Posterior cingulate gyrus (tissue), 11 donors: ENCODE results near the gene ING4.
A peak's percentile ranks its signal among the peaks of the same experiment; 100 is the strongest.

ENCODE experiments used
- DNase-seq, 10 donors: peaks; one replicate each; pipeline versions ENCODE4 v3.0.0 to v3.0.0-alpha.2; 2020 to 2021; ENCODE audit warnings: mixed read lengths in 3 of 10
- intact Hi-C: fragments of 100-400 bp; cut with DNase I; formaldehyde crosslinking; loops from one replicate; pipeline ENCODE4 v1.15.1; 2023

The ING4 gene

DNA sequence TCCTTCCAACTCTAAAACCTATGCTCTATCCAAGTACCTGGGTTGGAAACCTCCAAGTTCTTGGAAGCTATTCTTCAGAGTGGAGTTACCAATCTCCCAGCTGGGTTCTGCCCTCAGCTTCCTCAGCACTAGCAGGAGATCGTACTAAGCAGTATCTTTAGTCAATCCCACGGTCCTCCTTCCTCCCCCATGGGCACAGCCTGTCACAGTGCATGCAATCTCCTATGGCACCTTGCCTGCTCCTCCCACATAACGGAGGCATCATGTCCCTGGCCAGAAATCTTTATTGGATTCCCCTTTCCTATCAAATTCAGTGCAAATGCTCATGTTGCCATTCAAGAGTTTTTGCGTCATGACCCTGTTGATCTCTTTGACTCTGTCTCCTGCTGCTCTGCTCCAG lies 21.8 kb downstream of the ING4 start:
- intact Hi-C loops = no loop called here

DNA sequence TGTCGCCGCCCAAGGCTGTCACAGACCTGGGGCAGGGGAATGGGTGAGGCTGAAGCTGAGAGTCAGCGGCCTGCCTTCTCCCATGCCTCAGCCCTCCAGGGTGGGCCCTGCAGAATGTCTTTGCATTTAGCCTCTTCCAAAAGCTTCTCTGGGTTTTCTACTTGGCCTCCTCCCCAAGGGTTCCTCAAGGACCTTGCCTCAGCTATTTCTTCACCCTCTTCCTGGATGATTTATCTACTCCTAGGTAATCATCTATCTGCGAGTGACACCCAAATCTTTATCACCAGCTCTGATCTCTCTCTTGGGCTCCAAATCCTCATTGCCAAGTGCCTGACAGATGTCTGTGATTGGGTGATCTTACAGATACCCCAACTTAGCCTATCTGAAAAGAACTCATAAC lies 22.4 kb downstream of the ING4 start:
- no peak for DNase-seq
- intact Hi-C loops = no loop called here

More for the DNA sequence above, 21.8 kb downstream of the ING4 start:
- peak in 6 of 10 donors; percentile 23 to 87 (median 72) for DNase-seq

DNA sequence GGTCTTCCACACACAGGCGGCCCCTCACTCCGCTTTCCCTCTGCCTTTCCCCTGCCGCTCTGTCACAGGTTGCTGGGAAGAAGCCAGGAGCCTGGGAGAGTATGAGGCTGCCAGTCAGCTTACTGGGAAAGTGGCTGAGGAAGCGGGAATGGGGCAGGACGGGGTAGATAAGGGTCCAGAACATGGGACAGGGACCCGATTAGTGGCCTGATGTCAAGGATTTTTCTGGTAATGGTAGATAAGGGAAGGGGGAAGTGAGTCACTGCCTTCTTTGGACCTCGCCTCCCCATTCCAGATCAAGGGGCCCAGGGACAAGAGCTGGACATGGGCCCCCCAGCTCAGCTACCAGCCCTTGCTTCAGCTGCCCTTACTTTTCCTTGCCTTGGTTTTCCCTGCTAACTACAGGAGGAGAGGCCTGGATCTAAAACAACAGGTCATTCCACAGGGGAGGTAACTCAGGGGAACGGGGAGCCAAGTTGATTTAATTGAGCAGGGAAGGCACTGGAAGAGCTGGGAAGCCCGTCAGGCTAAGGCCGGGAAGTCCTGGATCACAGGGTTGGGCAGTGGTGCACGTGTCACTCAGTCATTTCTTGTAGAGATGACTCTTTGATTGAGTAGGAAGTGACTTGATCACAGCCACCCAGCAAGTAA lies 23.6 kb downstream of the ING4 start:
- peak in 3 of 10 donors; percentile 19 to 31 (median 26) for DNase-seq
- intact Hi-C loops = no loop called here

DNA sequence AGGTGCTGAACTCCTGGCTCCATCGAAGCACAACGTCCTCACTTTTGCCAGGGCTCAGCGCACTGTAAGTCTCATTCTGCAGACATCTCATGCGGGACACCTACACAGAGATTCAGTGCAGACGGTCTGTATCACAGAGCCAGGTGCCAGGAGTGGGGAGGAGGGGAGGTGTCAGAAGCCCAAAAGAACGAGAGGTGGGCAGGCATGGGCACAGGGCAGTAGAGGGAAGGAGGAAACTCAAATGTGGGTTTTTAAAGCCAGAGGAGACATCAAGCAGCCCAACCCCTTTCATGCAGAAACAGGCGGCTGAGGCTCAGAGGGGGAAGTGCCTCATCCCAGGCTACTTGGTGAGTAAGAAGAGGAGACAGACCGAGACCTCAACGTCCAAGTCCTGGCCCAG lies 24.6 kb downstream of the ING4 start:
- DNase-seq = peak in 3 of 10 donors; percentile 28 to 84 (median 77)
- intact Hi-C loops = no loop called here

DNA sequence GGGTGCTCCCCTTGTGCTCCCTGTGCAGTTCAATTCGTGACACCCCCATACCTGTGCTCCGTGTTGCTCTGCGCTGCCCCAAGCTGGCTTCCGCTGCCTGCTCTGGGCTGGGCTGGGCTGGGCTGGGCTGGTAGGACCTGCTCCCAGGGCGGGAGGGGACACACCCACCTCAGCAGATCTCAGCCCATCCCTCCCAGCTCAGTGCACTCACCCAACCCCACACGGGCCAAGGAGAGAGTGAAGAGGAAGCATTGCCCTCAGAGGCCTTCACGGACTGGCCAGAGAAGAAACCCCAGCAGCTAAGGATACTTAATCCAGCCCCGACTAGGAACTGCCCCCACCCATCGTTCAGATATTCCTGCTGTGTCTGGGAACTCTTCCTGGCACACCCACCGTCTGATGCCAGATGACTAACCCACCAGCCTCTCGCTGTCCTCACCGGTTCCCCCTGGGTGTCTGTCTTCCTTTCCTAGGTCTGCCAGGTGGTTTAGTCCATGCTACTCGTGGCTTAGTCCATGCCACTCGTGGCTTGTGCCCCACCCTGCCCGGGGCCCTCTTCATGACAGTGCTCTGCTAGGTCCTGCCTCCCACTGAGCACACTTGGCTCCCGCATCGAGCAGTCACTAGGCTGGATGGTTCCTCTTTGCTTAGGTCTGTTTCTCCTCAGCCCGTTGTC lies 26.9 kb downstream of the ING4 start, which contains the start of gene LPAR5:
Gene LPAR5 (minus strand): TSS at position 104 of the 676 bp plus-strand sequence. CDS start 14,711 bp downstream, outside the sequence.
- intact Hi-C loops = no loop called here
- DNase-seq = peak in 2 of 10 donors; percentile 18 to 46

DNA sequence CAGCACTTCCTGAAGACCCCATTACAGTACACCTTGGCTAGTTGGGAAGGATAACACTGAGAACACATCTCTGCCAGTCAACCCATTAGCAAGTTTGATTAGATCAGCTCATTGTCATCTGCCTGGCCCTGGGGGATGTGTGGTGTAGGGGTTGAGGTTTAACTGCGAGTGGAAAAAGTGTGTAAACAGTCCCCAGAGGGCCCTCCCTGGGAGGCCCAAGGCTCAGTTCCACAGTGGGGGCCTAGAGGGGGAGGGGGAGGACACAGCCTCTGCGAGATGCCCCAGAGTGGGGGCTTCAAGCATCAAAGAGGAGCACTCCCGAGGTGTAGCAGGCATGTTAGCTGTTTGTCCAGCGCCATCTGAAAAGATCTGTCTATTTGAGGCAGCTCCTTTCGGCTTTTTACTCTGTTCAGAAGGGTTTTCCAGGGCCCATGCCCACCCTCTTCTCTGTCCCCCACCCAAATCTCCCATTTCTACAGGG lies 27.5 kb downstream of the ING4 start:
- intact Hi-C loops = no loop called here

DNA sequence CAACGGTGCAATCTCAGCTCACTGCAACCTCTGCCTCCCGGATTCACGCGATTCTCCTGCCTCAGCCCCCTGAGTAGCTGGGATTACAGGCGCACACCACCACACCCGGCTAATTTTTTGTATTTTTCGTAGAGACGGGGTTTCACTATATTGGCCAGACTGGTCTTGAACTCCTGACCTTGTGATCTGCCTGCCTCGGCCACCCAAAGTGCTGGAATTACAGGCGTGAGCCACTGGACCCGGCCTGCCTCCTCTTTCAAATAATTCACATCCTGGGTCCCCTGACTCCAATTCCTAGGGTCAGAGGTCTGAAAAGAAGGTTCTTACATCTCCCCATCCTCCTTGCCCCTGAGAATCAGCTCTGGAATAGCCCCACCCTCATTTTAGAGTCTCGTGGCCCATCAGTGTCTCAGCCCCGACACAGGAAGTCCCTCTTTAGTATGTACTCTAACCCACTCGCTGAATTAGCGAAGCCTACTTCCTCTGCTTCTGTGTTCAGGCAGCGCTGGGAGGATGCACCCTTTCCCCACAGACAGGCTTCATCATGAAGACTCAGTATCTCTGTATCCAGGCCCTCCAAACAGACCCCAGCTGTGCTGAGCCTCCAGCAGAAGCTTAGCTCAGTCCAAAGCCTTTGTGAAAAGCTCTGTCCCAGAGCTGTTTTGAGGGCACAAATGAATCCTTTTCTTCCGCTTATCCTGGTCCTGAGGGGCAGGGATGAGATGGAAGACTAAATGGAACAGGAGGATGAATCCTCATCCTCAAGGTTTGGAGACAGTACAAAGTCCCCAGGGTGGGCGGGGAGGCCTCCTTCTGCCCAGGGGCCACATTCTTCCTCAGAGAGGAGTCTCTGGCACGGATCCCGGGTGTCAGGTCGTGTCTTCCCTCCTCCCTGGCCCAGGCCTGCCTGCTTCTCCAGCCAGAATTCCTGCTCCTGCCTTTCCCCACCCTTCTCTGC lies 30.6 kb downstream of the ING4 start:
- intact Hi-C loops = no loop called here
- peak in 3 of 10 donors; percentile 54 to 71 (median 67) for DNase-seq

More for the DNA sequence above, 27.5 kb downstream of the ING4 start:
- peak in 1 of 10 donors; percentile 11 for DNase-seq

DNA sequence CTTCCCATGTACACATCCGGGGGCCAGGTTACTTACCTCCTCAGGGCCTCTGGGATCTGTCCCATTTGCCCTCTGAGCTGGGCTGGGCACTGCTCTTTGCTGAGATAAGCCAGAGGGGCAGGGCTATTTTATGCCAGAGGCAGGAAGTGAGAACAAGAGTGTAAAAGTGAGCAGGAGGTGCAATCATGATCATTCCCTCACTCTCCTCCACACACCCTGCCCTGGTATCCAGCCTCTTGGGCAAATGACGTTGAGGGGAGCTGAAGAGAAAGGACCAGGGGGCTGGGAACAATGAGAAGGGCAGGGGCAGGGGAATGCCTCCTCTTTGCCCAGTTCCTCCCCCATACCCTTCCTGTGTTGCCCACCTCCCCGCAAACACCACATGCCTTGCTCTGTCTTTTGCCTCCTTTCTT lies 31.4 kb downstream of the ING4 start:
- intact Hi-C loops = no loop called here
- DNase-seq = peak in 3 of 10 donors; percentile 8 to 32 (median 14)

DNA sequence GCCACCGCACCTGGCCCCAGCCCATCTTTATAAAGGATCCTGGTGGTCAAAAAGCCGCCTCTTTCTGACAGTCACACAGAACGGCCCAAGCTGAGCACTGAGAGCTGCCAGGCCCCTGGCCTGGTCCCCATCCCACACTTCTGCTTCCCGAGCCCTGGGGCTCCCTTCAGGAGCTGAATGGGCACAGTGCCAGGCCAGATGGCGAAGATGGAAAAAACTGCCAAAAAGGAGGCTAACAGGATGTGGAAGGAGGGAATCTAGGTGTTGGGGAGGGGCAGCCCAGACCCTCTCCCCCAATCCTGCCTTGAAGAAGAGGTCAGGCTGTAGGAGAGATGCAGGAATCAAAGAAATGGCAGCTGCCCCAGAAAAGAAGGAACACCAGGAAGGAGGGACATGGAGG lies 32.2 kb downstream of the ING4 start:
- intact Hi-C loops = no loop called here
- peak in 3 of 10 donors; percentile 44 to 65 (median 53) for DNase-seq

DNA sequence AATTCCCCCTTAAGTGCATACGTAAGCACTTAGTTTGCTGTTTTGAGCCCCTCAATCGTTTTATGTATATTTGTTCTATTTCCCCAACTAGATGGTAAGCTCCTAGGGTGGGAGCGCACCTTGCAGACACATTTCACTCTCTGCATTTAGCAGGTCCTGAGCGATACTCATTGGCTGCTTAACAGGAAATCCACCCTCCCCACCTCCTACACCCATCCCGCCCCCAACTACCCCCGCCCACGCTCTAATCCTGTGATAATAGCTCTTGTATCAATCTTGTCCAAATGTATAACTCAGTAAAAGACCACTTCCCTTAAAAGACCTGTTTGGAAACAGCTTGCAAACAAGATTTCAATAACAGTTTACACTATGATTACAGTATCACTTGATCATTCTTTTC lies 35.3 kb downstream of the ING4 start:
- intact Hi-C loops = no loop called here

DNA sequence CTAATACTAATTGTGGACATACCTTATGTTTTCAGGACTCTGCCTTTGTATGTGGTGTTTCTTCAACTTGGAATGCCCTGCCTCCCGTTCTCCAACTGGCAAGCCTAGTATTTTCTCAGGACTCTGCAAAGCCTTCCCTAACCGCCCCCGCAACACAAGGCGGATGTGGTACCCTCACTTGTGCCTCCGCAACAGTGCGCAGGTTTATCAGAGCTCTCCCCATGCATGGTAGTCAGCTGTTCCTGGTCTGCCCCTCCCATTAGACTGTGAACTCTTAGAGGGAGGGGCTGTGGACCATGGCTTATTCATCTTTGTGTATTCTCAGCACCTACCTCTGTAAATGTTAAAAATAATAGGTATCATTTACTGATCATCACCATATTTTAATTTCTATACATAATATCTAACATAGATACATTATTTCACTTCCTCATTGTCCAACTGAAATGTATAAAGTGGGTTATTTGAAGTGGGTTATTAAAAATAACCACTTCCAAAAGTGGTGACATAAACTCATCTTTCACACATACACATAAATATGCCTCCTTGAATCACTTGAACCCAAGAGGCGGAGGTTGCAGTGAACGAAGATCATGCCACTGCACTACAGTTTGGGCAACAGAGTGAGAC lies 36.1 kb downstream of the ING4 start:
- intact Hi-C loops = no loop called here
- peak in 4 of 10 donors; percentile 52 to 87 (median 82) for DNase-seq

More for the DNA sequence above, 35.3 kb downstream of the ING4 start:
- DNase-seq = no peak

DNA sequence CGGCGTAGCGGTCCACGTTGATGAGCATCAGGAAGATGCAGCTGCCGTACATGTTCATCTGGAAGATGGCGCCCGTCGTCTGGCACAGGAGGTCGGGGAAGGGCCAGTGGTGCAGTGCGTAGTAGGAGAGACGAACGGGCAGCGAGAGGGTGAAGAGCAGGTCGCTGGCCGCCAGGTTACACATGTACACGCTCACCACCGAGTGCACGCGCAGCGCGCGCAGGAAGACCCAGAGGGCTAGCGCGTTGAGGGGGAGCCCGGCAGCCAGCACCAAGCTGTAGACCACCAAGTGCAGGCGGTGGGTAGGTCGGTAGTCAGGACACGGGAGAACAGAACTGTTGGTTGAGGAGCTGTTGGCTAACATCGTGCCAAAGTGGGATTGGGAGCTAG lies 42.0 kb downstream of the ING4 start:
- intact Hi-C loops = no loop called here
- peak in 1 of 10 donors; percentile 69 for DNase-seq

DNA sequence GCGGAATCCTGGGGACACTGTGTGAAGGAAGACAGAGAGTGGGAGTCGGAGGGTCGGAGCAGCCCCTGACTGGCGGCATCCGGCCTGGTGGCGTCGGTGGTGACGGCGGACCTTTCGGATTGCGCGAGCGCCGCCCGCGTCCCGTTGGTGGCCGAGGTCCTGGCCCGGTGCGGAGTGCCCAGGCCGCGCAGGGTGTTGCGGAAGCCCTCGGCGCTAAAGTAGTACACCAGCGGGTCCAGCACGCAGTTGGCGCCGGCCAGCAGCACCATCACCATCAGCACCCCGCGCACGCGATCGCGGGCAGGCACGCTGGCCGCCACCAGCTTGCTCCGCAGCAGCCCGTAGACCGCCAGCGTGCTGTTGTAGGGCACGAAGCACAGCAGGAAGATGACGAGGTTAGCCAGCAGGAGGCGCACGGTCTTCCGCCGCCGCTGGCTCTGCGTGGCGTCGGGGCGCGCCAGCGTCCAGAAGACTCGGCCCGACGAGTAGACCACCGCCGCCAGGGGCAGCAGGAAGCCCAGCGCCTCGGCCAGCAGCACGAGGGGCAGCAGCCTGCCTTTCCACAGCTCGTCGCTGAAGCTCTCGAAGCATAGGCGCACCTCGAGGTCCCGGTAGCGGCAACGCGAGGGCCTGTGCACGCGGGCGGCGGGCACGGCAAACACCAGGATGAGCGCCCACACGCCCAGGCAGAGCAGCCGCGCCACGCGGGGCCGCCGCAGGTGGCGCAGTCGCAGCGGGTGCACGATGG lies 42.6 kb downstream of the ING4 start:
- intact Hi-C loops = no loop called here
- DNase-seq = peak in 2 of 10 donors; percentile 18 to 86

DNA sequence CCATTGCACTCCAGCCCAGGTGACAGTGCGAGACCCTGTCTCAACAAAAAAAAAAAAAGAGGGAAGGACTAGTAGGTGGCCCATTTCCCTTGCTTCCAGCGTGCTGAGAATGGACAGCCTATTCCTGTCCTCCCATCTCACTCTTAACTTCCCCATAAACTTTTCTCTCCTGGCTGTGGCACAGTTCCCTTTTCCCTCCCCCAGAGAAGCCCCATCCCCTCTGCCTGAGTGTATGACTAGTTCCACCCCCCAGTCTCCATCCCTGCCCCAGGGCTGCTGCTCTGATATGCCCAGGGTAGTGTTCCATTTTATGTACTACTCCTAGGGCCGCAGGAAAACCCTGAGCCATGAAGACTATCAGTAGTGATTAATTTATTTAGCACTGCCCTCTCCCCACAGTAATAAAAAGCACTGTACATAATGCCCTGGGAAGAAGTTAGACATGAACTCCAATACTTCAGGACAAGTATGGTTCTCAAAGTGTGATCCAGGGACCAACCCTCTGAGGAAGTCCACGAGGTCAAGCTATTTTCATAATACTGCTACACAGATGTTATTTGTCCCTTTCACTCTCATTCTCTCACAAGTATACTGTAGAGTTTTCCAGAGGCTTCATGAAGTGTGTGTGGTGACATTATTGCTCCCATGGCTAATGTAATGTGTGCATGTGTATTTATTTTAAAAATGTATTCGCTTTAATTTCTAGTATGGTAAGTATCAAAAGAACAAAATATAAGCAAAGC lies 44.3 kb downstream of the ING4 start:
- intact Hi-C loops = loop anchor here (5.0 kb wide), 1 partner anchor 44 kb away; the partner anchor contains the start of gene ING4
- peak in 1 of 10 donors; percentile 74 for DNase-seq

DNA sequence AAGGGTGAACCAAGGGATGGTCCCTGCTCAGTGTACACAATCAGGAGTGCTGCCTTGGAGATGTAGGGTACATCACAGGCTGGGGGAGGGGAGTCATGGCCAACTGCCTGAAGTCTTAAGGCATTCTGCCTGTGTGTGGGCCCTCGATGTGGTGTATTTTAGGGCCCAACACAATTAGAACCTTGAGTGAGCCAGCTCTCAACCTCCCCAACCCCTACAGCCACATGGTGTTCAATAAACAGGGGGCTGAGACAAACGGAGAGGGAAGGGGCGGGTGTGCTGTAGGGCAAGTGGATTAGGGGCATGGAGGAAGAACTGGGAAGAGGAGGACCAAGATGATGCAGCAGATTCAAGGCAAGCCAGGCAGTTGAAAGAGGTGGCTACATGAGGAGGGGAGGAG lies 47.1 kb downstream of the ING4 start:
- DNase-seq = no peak
- intact Hi-C loops = loop anchor here (5.0 kb wide), 1 partner anchor 46 kb away; the partner anchor contains the start of gene ING4

DNA sequence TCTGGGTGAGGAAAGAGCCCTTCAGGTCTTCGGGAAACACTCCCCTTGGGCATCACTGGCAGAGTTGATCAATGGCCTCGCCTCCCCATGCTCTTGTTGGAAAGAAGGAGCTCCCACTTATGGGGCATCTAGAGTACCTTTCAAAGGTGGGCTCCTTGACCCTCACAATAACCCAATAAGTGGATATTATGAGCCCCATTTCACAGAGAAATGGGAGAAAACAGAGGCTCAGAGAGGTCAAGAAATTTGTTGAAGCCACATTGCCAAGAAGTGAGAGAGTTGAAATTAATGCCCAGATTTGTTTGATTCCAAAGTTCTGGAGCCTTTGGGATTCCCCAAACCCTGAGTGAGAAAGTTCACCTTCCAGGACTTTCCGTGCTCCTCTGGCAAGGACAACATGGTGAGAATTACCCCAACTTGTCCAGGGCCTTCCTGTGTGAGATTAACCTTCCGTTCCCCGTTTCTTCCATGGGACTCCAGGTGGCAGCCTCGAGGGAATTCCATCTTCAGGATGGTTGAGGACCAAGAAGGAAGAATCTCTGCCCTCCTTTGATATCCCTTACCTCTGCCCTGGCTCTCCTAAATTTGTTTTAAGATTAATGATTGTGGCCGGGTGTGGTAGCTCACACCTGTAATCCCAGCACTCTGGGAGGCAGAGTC lies 48.3 kb downstream of the ING4 start:
- no peak for DNase-seq
- intact Hi-C loops = loop anchor here (5.0 kb wide), 1 partner anchor 48 kb away; the partner anchor contains the start of gene ING4

DNA sequence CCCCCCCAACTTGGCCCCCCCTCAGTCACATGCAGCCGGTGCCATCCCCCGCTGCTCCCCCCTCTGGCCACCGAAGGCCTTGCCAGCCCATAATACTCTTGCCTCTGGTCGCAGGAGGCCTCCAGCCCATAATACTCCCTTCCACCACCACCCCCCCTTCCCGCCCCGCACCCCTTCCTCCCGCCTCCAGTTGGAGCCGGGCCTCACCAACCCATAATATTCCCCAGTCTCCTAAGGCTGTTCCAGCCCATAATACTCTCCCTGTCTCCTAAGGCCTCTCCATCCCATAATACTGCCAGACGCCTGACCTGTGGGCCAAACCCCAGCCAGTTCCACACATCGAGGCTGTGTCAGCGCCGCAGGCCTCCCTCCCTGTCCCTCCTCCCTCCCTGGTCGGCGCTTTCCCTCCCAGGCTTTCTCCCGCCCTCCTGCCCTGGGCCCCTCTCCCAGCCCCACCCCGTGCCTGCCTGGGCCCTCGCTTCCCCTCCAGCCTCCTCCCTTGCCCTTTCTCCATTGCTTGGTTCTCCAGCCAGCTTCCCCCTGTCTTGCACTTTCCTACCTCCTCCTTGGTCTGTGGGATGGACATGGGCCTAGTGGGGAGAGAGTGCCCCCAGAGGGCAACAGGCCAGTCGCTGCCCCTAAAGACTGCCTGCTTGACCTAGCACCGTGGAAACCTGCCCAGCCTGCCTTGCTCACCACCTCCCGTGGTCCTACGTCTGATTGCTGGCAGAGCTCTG lies 49.0 kb downstream of the ING4 start:
- intact Hi-C loops = no loop called here
- DNase-seq = peak; percentile 79 to 98 (median 86)
